IPS DF 4.7 (cell line): ENCODE data around the gene METTL9.
"Not testable (repeated sequence)": the region's sequence is repeated elsewhere in the genome, so short reads cannot be mapped to it uniquely, and the experiment has no call there.

Experiments
- DNase-seq: peaks from one replicate; pipeline ENCODE4 v3.0.0-alpha.2; 2013; ENCODE audit warnings: low spot score; ENCODE audit errors: extremely low read depth

Gene METTL9

GRCh38 chr16:21573506-21573905 is 25.9 kb upstream of the METTL9 start:
- DNase-seq, result not testable (repeated sequence)

DNA sequence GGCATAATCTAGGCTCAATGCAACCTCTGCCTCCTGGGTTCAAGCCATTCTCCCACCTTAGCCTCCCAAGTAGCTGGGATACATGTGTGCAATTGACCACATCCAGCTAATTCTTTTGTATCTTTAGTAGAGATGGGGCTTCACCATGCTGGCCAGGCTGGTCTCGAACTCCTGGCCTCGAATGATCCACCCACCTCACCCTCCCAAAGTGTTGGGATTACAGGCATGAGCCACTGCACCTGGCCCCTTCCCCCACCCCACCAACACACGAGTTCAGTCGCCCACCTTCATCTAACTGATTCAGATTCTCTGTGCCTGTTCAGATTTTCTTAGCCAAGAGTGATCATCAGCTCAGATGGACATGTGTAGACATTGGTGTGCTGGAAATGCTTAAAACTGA is 25.0 kb upstream of the METTL9 start:
- DNase-seq, result no peak

DNA sequence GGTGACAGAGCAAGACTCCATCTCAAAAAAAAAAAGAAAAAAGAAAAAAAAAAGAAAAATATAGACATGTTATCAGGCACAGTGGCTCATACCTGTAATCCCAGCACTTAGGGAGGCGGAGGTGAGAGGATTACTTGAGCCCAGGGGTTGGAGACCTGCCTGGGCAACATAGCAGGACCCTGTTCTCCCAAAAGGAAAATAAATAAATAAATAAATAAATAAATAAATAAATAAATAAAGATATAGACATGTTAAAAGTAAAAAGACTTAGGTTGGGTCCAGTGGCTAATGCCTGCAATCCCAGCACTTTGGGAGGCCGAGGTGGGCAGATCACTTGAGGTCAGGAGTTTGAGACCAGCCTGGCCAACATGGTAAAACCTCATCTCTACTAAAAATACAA is 23.1 kb upstream of the METTL9 start:
- not testable (repeated sequence) for DNase-seq

DNA sequence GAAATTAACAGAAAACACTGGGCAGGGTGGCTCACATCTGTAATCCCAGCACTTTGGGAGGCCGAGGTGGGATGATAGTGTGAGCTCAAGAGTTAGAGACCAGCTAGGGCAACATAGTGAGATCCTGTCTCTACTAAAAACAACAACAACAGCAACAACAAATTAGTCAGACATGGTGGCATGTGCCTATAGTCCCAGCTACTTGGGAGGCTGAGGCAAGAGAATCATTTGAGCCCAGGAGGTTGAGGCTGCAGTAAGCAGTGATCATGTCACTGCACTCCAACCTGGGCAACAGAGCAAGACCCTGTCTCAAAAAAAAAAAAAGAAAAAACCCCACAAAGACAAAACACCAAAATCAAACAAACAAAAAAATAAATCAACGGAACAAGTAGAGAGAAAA is 21.9 kb upstream of the METTL9 start:
- not testable (repeated sequence) for DNase-seq

GRCh38 chr16:21578311-21578710 is 21.1 kb upstream of the METTL9 start:
- not testable (repeated sequence) for DNase-seq

DNA sequence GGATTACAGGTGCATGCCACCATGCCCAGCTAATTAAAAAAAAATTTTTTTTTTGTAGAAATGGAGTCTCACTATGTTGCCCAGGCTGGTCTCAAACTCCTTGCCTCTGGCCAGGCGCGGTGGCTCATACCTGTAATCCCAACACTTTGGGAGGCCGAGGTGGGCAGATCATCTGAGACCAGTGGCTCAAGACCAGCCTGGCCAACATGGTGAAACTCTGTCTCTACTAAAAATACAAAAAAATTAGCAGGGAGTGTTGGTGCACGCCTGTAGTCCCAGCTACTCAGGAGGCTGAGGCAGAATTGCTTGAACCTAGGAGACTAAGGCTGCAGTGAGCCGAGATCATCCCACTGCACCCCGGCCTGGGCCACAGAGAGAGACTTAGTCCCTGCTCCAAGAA is 19.2 kb upstream of the METTL9 start:
- not testable (repeated sequence) for DNase-seq

- DNase-seq, result no peak
These were observed 18.6 kb upstream of the METTL9 start for GRCh38 chr16:21580807-21581206.

GRCh38 chr16:21584817-21585216 is 14.6 kb upstream of the METTL9 start:
- no peak for DNase-seq

GRCh38 chr16:21588593-21588992 is 10.8 kb upstream of the METTL9 start:
- not testable (repeated sequence) for DNase-seq

- DNase-seq, result no peak
These were observed 9.8 kb upstream of the METTL9 start for GRCh38 chr16:21589551-21589950.

- DNase-seq, result no peak
These were observed 9.1 kb upstream of the METTL9 start for GRCh38 chr16:21590287-21590686.

- no peak for DNase-seq
These were observed 8.6 kb upstream of the METTL9 start for GRCh38 chr16:21590796-21591195.

DNA sequence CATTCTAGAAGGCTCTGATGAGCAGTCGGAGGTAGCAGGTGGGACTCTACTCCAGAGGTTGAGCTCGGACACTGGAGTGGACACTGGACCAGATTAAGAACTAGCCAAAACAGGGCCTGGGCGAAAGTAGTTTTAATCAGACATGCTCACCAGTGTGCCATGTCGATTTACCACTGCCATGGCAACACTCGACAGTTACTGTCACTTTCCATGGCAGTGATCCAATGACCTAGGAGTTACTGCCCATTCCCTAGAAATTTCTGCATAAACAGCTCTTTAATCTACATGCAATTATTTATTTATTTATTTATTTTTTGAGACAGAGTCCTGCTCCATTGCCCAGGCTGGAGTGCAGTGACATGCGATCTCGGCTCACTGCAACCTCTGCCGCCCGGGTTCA is 7.2 kb upstream of the METTL9 start:
- DNase-seq, result no peak

- DNase-seq, result no peak
These were observed 5.7 kb upstream of the METTL9 start for GRCh38 chr16:21593530-21594289.

- DNase-seq, result no peak
These were observed 1.8 kb upstream of the METTL9 start for GRCh38 chr16:21597561-21598030.

DNA sequence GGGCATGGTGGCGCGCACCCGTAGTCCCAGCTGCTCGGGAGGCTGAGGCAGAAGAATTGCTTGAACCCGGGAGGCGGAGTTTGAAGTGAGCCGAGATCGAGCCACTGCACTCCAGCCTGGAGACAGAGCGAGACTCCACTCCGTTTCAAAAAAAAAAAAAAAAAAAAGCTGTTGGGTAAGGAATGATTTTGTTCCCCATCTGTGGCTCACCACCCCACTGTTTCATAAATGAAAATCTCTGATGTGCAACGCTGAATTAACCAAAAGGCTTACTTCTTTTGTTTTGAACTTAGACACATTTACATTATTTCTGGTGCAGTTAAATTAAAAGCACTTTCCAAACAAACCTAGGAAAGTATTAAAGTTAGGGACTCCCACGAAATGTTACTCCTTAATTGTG is 1.2 kb upstream of the METTL9 start:
- no peak for DNase-seq

DNA sequence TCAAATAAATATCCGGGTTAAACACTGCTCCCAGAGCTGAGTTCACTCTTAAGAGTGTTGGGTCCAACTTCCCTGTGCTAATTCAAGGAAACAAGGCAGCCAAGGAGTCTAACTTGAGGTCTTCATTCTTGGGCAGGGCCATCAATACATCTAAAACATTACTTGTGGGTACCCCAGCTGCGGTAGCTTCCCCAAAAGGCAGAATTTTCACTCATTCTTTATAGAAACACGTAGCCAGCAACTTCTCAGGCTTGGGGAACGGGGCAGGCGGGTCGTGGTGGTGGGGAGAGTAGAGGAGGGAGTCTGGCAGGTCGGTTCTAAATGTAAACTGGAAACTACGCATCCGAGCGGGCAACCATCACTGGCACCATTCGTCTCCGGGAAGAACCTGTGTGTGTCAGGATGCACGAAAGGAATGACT is 666 bp upstream of the METTL9 start:
- DNase-seq, result no peak

- no peak for DNase-seq
These were observed 825 bp downstream of the METTL9 start for GRCh38 chr16:21600031-21600773.

GRCh38 chr16:21602785-21603184 is 3.4 kb downstream of the METTL9 start:
- DNase-seq, result no peak

DNA sequence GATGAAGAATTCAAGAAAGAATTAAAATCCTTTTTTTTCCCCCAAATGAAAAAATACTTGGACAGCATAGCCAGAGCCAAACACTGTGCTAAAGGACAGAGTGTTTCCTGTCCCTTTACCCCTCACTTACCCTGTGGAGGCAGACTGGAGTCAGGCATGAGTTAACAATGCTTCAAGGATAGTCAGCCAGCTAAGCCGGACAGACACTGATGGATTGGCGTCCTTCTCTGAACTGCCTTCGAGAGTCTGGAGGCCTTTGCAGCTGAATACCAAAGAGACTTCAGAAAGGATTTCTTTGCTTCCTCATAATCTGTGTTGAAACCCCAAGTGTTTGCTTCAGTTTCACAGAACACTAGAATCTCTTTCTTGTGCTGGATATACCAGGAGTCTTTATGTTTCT is 4.6 kb downstream of the METTL9 start:
- DNase-seq, result no peak

DNA sequence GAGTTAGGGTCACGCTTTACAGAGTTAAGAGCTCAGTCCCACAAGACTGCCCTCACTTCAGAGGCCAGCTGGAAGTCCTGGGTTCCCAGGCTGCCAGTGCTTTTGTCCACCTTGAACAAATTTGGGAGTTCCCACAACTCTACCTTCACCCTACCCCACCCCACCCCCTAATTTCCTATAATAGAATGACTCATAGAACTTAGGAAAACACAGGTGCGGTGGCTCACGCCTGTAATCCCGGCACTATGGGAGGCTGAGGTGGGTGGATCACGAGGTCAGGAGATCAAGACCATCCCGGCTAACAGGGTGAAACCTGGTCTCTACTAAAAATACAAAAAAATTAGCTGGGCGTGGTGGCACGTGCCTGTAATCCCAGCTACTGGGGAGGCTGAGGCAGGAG is 6.5 kb downstream of the METTL9 start:
- DNase-seq, result not testable (repeated sequence)

DNA sequence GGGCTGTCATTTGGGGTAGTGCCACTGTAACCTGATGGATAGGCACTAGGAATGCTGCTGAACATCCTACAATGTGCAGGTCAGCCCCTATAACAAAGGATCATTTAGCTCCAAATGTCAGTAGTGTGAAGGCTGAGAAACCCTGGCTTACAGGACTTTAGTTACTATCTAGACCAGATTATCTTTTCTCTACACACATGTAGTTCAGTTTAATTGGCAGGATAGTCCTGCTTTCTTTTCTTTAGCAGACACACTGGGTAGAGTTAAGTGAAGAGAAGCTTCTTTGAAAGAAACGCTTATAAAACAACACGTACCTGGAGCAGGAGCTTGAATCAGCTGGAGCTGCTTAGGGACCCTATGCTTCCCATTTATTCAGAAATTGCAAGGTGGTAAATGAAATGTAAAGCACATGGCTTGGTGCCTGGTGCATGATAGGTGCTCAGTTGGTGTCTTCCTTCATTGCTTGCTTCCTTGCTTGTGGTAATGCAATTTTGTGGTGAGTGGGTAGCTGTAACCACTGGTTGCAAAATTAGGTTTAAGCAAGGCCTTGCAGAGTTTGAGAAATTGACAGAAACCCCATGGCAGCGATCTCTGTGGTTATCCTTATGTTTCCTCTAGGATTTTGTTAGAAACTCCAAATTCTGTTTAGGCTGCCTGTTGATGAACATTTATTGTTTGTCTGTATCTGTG is 9.4 kb downstream of the METTL9 start:
- no peak for DNase-seq
